IgD-negative memory B cell (primary cell): ENCODE results near the gene ZNF506. TPM values are rescaled to one million over a fixed set of nuclear protein-coding genes. Genes with fewer than 3 reads are reported as not detected.
"Not testable (repeated sequence)": the region's sequence is repeated elsewhere in the genome, so short reads cannot be mapped to it uniquely, and the experiment has no call there.

Experiments used
- H3K27ac Mint-ChIP-seq, 3 donors: one replicate each; pipeline ENCODE4 v1.8.0; 2020 to 2022; ENCODE audit warnings: mild to moderate bottlenecking in 3 of 3, mixed read lengths in 3 of 3, moderate library complexity in 1 of 3
- H3K27me3 Mint-ChIP-seq: one replicate; pipeline ENCODE4 v1.8.0; 2021; ENCODE audit warnings: mixed read lengths
- H3K36me3 Mint-ChIP-seq: one replicate; pipeline ENCODE4 v1.8.0; 2020; ENCODE audit warnings: mild to moderate bottlenecking, mixed read lengths
- H3K4me1 Mint-ChIP-seq, 3 donors: one replicate each; pipeline ENCODE4 v1.8.0; 2020 to 2022; ENCODE audit warnings: mixed read lengths in 3 of 3, mild to moderate bottlenecking in 1 of 3
- H3K4me3 Mint-ChIP-seq, 4 donors: one replicate each; pipeline ENCODE4 v1.8.0; 2020 to 2022; ENCODE audit warnings: mild to moderate bottlenecking in 4 of 4, mixed read lengths in 4 of 4, moderate library complexity in 3 of 4
- H3K9me3 Mint-ChIP-seq, 3 donors: one replicate each; pipeline ENCODE4 v1.8.0; 2020 to 2021; ENCODE audit warnings: mixed read lengths in 3 of 3, mild to moderate bottlenecking in 1 of 3
- polyA plus RNA-seq: library from polyadenylated mRNA; unstranded; fragments of 300-500 nt; fragmentation: Illumina TruSeq; gene quantifications from one replicate; pipeline ENCODE4 v1.2.3, GENCODE V29; 2021

ZNF506 gene
- 24.5 TPM for polyA plus RNA-seq

DNA sequence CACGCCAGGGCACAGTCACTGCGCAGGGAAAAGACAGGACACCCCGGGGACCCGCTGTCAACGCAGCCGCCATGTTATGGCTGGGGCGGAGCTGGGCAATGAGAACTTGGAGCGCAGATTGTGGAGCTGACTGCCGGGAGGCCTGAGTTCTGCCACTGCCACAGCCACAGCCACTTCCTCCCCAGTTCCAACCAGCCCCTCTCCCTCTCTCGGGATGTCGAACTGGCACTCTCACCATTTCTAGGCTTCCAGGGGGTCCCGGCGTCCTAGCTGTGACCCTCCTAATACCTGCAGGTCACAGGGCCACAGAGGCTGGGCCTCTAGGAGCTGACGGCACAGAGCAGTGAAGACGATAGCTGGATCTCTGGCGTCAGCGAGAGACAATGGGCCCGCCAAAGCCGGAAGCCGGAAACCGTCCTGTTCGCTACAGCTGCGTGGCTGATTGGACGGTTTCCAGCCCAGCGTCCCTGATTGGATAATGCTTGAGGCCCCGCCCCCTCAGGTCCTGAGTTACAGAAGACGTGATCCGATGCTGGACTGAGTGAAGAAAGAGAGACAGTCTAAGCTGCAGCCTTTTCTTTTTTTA is at the start of gene ZNF506:
Gene ZNF506, minus strand, starts transcription at position 385 of the 586 bp plus-strand sequence. Its CDS starts 147 bp downstream, at position 238.
- H3K27me3 Mint-ChIP-seq, result no peaks in the 10 kb centered on the region
- peaks cover 7 to 20% (median 12%) of the 10 kb centered on the region in 3 donors for H3K9me3 Mint-ChIP-seq
- H3K4me1 Mint-ChIP-seq, result peaks cover 28 to 41% (median 30%) of the 10 kb centered on the region in 3 donors
- peaks cover 1% of the 10 kb centered on the region for H3K36me3 Mint-ChIP-seq
- peak within 1 kb of the TSS; percentile 99 to 100 (median 100) for H3K27ac Mint-ChIP-seq
- H3K4me3 Mint-ChIP-seq, result peak within 1 kb of the TSS; percentile 100

DNA sequence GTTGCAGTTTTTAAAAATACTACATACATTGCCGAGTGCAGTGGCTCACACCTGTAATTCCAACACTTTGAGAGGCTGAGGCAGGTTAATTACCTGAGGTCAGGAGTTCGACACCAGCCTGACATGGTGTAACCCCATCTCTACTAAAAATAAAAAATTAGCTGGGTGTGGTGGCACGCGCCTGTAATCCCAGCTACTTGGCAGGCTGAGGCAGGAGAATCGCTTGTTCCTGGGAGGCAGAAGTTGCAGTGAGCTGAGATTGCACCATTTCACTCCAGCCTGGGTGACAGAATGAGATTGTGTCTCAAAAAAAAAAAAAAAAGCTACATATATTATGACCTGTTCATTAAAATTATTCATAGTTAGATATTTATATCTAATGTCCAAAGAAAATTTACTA is 48.5 kb upstream of the ZNF506 start:
- not testable (repeated sequence) for H3K4me3 Mint-ChIP-seq, H3K9me3 Mint-ChIP-seq, H3K36me3 Mint-ChIP-seq, H3K27me3 Mint-ChIP-seq, H3K27ac Mint-ChIP-seq
- H3K4me1 Mint-ChIP-seq, result peaks cover 28 to 52% (median 31%) of the 10 kb centered on the region in 3 donors

DNA sequence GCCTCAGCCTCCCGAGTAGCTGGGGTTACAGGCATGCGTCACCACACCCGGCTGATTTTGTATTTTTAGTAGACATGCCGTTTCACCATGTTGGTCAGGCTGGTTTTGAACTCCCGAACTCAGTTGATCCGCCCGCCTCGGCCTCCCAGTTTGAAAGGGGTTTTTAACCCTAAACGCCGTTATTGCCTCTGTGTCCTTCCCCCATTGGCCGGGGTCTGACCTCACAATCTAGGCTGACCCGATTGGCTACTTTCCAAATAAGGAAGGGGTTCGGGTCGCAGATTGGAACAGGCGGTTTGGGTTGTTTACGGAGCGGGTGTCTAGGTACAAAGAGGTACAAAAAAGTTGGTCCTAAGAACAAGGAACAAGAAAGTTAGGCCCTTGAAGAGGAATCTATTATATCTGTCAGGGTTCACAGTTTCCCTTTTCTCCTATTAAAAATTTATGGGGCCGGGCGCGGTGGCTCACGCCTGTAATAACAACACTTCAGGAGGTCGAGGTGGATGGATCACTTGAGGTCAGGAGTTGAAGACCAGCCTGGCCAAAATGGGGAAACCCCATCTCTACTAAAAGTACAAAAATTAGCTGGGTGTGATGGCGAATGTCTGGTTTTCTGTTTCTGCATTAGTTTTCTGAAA is 45.2 kb upstream of the ZNF506 start:
- Mint-ChIP-seq H3K27me3 (no peaks in the 10 kb centered on the region), H3K9me3 (no peaks in the 10 kb centered on the region), H3K27ac (peak overlapping the region; percentile 98 to 100 (median 99)), H3K4me3 (peak overlapping the region; percentile 100), H3K36me3 (peaks cover 2% of the 10 kb centered on the region), H3K4me1 (peaks cover 25 to 39% (median 25%) of the 10 kb centered on the region in 3 donors)

DNA sequence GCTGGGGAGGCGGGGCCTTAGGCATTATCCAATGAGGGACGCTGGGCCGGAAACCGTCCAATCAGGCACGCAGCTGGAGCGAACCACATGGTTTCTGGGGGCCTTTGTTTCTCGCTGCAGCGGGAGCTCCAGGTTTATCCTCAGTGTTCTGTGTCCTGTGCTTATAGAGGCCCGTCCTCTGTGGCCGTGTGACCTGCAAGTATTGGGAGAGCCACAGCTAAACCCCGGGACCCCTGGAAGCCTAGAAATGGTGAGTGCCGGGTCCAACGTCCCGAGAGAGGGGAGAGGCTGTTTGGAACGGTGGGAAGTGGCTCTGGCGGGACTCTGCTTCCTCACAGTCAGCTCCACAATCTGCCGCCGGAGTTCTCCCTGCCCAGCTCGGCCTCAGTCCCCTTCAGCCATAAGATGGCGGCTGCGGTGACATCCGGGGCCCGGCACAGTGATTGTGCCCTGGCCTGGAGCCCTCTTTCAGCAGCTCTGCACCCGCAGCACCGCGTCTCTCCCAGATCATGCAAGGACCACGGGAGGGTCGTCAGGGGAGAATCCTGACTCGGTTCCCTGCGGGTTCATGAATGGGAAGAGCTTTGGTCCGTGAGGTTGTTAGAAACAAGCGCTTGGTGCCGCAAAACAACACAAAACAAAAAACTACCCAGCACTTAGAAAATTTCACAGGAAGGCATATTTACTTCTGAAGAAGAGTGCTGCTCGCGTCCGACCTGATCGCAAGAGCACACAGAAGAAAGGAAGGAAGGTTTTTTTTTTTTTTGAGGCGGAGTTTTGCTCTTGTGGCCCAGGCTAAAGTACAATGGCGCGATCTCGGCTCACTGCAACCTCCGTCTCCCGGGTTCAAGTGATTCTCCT is 44.4 kb upstream of the ZNF506 start, which contains the start of gene ZNF253:
Gene ZNF253, plus strand, starts transcription at position 133 of the 861 bp plus-strand sequence. Its CDS starts 115 bp downstream, at position 248.
- no peaks in the 10 kb centered on the region for H3K27me3 Mint-ChIP-seq
- H3K36me3 Mint-ChIP-seq, result peaks cover 2% of the 10 kb centered on the region
- peak within 1 kb of the TSS; percentile 98 to 100 (median 99) for H3K27ac Mint-ChIP-seq
- peaks cover 22 to 36% (median 24%) of the 10 kb centered on the region in 3 donors for H3K4me1 Mint-ChIP-seq
- H3K9me3 Mint-ChIP-seq, result peaks cover 0 to 3% (median 0%) of the 10 kb centered on the region in 3 donors
- peak within 1 kb of the TSS; percentile 100 for H3K4me3 Mint-ChIP-seq

DNA sequence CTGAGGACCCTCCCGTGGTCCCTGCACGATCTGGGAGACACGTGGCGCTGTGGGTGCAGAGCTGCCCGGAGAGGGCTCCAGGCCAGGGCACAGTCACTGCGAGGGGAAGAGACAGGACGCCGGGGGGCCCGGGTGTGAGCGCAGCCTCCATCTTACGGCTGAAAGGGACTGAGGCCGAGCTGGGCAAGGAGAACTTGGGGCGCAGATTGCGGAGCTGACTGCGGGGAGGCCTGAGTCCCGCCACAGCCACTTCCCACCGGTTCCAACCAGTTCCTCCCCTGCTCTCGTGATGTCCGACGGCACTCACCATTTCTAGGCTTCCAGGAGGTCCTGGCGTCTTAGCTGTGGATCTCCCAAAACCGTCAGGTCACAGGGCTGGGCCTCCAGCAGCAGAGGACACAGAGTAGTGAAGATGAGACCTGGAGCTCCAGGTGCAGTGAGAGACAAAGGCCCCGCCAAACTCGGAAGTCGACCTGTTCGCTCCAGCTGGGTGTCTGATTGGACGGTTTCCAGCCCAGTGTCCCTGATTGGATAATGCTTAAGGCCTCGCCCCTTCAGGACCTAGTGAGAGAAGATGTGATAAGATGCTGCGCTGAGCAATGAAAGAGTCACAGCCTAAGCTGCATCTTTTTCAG is 39.3 kb upstream of the ZNF506 start:
- Mint-ChIP-seq H3K4me3 (peak overlapping the region; percentile 50 to 95 (median 84)), H3K4me1 (peaks cover 6 to 28% (median 17%) of the 10 kb centered on the region in 3 donors), H3K27ac (peak overlapping the region in 1 of 3 donors; percentile 6), H3K36me3 (peaks cover 8% of the 10 kb centered on the region), H3K9me3 (peaks cover 0 to 3% (median 0%) of the 10 kb centered on the region in 3 donors), H3K27me3 (no peaks in the 10 kb centered on the region)

DNA sequence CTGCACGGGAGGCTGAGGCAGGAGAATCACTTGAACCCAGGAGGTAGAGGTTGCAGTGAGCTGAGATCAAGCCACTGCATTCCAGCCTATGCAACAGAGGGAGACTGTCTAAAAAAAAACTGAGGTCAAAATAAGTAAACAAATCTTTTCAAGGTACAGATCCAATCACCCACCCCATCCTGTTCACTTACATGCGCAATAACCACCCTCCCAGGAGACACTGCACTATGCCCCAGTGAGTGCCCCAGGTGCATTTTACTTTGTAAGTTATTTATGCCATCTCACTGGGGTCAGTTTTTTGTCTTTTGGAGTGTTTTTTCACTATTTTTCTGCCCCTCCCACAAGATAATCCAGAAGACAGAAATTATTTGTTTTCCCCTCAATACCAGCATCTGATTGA is 37.2 kb upstream of the ZNF506 start:
- H3K4me3 Mint-ChIP-seq, result peak overlapping the region in 3 of 4 donors; percentile 67 to 84 (median 74)
- H3K27me3 Mint-ChIP-seq, result no peaks in the 10 kb centered on the region
- H3K9me3 Mint-ChIP-seq, result peaks cover 0 to 3% (median 0%) of the 10 kb centered on the region in 3 donors

DNA sequence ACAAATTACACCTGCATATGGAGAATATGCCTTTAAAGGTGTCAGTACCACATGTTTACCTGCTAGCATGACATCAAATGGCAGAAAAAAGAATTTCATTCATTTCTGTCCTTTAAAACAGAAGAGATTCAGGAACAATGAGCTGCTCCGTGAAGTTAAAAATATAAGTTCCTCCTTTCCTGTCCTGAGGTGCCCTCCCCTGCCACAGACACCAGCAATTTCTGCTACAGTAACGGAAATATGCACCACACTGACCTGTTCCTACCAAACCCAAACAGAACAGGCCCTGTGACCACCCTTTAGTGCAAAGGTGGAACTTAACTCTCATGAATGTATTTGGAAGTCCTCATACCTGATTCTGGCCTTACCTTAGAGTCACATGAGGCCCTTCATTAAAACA is 30.2 kb upstream of the ZNF506 start:
- not testable (repeated sequence) for H3K9me3 Mint-ChIP-seq, H3K36me3 Mint-ChIP-seq, H3K27me3 Mint-ChIP-seq
- peak overlapping the region in 1 of 4 donors; percentile 50 for H3K4me3 Mint-ChIP-seq
- peak overlapping the region in 2 of 3 donors; percentile 6 to 78 for H3K27ac Mint-ChIP-seq
- H3K4me1 Mint-ChIP-seq, result peaks cover 13 to 23% (median 13%) of the 10 kb centered on the region in 3 donors

More for the DNA sequence above, 37.2 kb upstream of the ZNF506 start:
- peaks cover 10% of the 10 kb centered on the region for H3K36me3 Mint-ChIP-seq
- peak overlapping the region in 1 of 3 donors; percentile 84 for H3K27ac Mint-ChIP-seq
- peaks cover 7 to 24% (median 20%) of the 10 kb centered on the region in 3 donors for H3K4me1 Mint-ChIP-seq

DNA sequence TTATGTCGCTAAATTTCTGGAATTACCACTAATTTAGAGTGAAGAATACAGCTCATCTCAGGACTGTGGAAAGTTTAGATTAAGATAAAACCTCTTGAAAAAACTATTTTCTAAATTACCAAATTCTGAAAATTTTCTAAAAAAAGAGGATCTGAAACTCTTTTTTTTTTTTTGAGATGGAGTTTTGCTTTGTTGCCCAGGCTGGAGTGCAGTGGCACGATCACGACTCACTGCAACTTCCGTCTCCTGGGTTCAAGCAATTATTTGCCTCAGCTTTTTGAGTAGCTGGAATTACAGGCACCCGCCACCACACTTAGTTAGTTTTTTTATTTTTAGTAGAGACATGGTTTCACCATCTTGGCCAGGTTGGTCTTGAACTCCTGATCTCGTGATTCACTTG is 27.5 kb upstream of the ZNF506 start:
- H3K27me3 Mint-ChIP-seq, result no peaks in the 10 kb centered on the region
- H3K36me3 Mint-ChIP-seq, result peaks cover 4% of the 10 kb centered on the region
- H3K4me3 Mint-ChIP-seq, result peak overlapping the region in 1 of 4 donors; percentile 68
- peak overlapping the region in 1 of 3 donors; percentile 78 for H3K27ac Mint-ChIP-seq
- peaks cover 0 to 3% (median 2%) of the 10 kb centered on the region in 3 donors for H3K9me3 Mint-ChIP-seq
- peaks cover 8 to 16% (median 11%) of the 10 kb centered on the region in 3 donors for H3K4me1 Mint-ChIP-seq

DNA sequence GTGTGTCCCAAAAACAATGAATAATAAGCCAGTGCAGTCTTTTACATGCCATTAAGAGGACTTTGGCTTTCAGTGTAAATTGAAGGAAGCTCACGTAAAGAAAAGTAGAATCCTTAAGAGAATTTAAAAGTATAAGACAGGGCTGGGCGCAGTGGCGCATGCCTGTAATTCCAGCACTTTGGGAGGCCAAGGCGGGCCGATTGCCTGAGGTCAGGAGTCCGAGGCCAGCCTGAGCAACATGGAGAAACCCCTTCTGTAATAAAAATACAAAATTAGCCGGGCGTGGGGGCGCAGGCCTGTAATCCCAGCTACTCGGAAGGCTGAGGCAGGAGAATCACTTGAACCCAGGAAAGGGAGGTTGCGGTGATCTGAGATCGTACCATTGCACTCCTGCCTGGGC is 26.2 kb upstream of the ZNF506 start:
- H3K27ac Mint-ChIP-seq, result peak overlapping the region in 1 of 3 donors; percentile 51
- H3K36me3 Mint-ChIP-seq, result peaks cover 4% of the 10 kb centered on the region
- peaks cover 3 to 5% (median 4%) of the 10 kb centered on the region in 3 donors for H3K9me3 Mint-ChIP-seq
- no peaks in the 10 kb centered on the region for H3K27me3 Mint-ChIP-seq
- H3K4me1 Mint-ChIP-seq, result peaks cover 8 to 16% (median 11%) of the 10 kb centered on the region in 3 donors
- H3K4me3 Mint-ChIP-seq, result no peak overlapping the region

DNA sequence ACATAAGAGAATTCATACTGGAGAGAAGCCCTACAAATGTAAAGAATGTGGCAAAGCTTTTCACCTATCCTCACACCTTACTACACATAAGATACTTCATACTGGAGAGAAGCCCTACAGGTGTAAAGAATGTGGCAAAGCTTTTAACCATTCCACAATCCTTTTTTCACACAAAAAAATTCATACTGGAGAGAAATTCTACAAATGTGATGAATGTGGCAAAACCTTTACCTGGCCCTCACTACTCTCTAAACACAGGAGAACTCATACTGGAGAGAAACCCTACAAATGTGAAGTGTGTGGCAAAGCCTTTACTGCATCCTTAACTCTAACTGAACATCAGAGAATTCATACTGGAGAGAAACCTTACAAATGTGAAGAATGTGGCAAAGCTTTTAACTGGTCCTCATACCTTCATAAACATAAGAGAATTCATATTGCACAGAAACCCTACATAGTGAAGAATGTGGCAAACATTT is 14.0 kb upstream of the ZNF506 start:
- Mint-ChIP-seq H3K4me3 (no peak overlapping the region), H3K27me3 (no peaks in the 10 kb centered on the region), H3K9me3 (peaks cover 9 to 34% (median 29%) of the 10 kb centered on the region in 3 donors), H3K36me3 (peaks cover 3% of the 10 kb centered on the region), H3K4me1 (no peaks in the 10 kb centered on the region), H3K27ac (no peak overlapping the region)

DNA sequence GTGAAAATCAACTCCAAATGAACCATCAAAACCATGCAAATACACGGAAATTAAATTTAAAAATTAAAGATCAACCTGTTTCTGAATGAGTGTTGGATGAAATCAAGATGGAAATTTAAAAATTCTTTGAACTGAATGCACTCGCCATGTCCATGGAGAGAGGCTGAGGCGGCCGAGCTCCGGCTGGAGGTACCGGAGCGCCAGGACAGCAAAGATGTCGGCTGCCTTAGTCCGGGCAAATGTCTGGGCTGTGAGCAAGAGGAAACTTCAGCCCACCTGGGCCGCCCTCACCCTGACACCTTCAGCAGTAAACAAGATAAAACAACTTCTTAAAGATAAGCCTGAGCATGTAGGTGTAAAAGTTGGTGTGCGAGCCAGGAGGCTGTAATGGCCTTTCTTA is 5.3 kb upstream of the ZNF506 start:
- Mint-ChIP-seq H3K27ac (no peak overlapping the region), H3K36me3 (peaks cover 12% of the 10 kb centered on the region), H3K4me1 (peaks cover 0 to 12% (median 5%) of the 10 kb centered on the region in 3 donors), H3K27me3 (no peaks in the 10 kb centered on the region), H3K9me3 (peaks cover 19 to 55% (median 39%) of the 10 kb centered on the region in 3 donors), H3K4me3 (no peak overlapping the region)

DNA sequence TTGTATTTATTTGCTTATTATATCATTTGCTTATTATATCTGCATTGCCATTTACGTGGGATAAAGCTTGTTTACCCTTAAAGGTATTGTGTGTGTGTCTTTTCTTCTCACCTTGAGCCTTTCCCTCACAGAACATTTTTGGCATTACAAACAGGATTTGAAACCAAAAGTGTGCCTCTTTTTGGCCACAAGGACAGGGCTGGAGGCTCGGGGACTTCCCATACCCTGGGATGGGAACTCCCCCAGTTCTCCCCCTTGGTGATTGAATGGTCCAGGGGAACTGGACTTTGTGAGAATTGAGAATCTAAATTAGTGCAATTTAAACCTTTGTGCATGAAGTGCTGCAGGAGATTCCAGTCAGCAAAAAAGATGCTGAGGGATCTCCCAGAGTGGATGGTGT is 2.4 kb upstream of the ZNF506 start:
- H3K27me3 Mint-ChIP-seq, result no peaks in the 10 kb centered on the region
- peak overlapping the region in 3 of 4 donors; percentile 32 to 72 (median 72) for H3K4me3 Mint-ChIP-seq
- peak overlapping the region in 1 of 3 donors; percentile 60 for H3K27ac Mint-ChIP-seq
- peaks cover 8 to 39% (median 22%) of the 10 kb centered on the region in 3 donors for H3K9me3 Mint-ChIP-seq
- peaks cover 11 to 28% (median 20%) of the 10 kb centered on the region in 3 donors for H3K4me1 Mint-ChIP-seq
- peaks cover 10% of the 10 kb centered on the region for H3K36me3 Mint-ChIP-seq

DNA sequence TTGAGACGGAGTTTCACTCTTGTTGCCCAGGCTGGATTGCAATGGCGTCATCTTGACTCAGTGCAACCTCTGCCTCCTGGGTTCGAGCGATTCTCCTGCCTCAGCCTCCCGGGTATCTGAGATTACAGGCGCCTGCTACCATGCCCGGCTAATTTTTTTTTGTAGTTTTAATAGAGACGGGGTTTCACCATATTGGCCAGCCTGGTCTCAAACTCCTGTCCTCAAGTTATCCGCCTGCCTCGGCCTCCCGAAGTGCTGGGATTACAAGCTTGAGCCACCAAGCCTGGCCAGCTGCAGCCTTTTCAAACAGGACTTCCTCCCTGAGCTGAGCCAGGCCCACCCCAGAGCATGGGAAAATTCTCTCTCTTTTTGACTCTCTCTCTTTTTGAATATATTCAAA is 426 bp upstream of the ZNF506 start:
- not testable (repeated sequence) for H3K36me3 Mint-ChIP-seq, H3K27me3 Mint-ChIP-seq
- Mint-ChIP-seq H3K27ac (peak overlapping the region; percentile 81 to 100 (median 100)), H3K4me3 (peak overlapping the region; percentile 100), H3K9me3 (peaks cover 8 to 22% (median 17%) of the 10 kb centered on the region in 3 donors), H3K4me1 (peaks cover 28 to 41% (median 30%) of the 10 kb centered on the region in 3 donors)

DNA sequence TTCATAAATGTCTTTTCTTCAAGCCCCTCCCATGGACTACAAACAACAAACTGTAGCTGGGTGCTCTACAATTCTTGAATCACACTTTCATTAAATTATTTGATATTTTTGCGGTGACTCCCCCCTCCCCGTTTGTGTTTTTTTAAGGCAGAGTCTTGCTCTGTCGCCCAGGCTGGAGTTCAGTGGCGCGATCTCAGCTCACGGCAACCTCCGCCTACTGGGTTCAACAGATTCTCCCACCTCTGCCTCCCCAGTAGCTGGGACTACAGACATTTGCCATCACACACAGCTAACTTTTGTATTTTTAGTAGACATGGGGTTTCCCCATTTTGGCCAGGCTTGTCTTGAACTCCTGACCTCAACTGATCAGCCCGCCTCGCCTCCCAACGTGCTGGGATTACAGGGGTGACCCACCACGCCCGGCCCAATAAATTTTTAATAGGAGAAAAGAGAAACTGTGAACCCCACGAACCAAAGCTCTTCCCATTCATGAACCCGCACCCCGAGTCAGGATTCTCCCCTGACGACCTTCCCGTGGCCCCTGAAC is 703 bp downstream of the ZNF506 start:
- Mint-ChIP-seq H3K4me1 (peaks cover 28 to 42% (median 31%) of the 10 kb centered on the region in 3 donors), H3K27me3 (no peaks in the 10 kb centered on the region), H3K9me3 (peaks cover 3 to 16% (median 8%) of the 10 kb centered on the region in 3 donors), H3K27ac (peak overlapping the region; percentile 99 to 100 (median 100)), H3K4me3 (peak overlapping the region; percentile 100), H3K36me3 (no peaks in the 10 kb centered on the region)
